EH (cell line): ENCODE measurements around the gene GAB2.
"Not testable (repeated sequence)": the region's sequence is repeated elsewhere in the genome, so short reads cannot be mapped to it uniquely, and the experiment has no call there.

Source experiments
- DNase-seq: peaks from one replicate; pipeline ENCODE4 v3.0.0-alpha.2; 2015; ENCODE audit warnings: low read depth

Gene GAB2

DNA sequence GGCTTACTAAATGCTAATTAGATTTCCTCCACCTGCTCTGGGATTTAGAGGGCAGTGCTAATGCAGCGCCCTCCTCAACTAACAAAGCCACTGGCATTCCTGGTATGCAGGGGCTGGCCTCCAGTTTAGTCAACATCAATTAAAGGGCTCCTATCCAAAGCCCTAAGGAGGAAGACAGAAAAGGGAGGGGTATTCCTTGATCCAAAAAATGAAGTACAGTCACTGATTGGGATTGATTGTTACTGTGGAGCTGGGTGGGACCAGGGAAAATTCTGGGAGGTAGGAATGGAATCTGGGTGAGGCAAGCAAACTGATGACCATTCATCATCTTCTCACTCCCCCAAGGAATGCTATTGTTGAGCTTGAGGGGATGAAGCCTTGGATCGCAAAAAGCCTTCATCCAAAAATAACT, 52.2 kb downstream of the GAB2 start:
- peak; percentile 73 for DNase-seq

DNA sequence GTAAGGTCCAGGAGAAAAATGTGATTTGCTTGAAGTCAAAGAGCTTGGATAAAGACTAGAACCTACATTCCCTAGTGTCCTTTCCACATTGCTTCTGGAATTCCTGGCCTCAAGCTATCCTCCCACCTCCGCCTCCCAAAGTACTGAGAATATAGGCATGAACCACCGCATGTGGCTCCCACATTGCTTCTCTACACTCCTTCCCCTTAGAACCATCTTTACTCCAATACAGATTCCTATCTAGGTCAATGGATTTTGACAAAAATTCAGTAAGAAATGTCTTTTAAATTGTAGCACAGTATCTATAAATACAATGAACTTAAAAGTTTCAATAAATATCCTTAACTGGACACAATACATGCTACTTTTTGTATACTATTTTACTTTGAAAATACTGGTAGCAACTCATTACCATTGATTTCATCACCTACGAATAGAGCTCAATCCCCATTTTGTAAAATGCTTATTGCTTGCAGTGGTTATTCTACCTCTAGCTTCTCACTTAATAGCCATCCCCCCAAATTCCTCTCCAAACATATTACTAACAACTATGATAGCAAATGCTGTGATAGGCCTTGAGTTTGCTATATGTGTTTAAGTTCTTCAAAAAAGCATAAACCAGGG, 53.4 kb downstream of the GAB2 start:
- DNase-seq: no peak

- DNase-seq: no peak
These were observed 54.5 kb downstream of the GAB2 start for GRCh38 chr11:78363024-78363619.

DNA sequence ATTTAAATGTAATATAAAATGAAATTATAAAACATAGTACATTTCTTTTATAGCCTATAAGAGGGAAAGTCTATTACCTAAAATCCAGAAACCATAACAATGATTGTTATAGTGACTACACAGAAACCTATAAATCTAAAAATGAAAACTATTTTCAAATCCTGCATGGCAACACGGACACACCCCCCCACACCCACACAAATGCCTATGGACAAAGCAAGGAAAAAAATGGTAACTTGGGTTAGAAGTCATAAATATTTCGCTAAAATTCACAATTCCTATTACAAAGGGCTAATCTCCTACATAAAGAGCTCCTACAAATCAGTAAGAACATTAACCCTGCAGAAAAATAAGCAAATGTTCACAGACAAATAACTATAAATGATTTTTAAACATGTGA, 56.4 kb downstream of the GAB2 start:
- no peak for DNase-seq

DNA sequence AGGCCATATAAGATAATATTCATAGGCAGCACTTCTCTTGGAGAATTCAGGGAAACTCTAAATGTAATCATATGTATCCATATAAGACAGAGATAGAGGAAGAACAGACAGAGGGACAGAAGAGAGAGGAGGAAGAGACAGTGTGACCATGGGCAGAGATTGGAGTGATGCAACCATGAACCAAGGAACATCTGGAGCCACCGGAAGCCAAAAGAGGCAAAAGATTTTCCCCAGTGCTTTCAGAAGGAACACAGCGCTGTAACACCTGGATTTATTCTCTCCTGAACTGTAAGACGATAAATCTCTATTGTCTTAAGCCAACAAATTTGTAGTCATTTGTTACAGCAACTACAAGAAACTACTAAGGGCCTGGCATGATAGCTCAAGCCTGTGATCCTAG, 57.7 kb downstream of the GAB2 start:
- no peak for DNase-seq

- not testable (repeated sequence) for DNase-seq
These were observed 59.7 kb downstream of the GAB2 start for GRCh38 chr11:78357924-78358323.

- DNase-seq: not testable (repeated sequence)
These were observed 60.2 kb downstream of the GAB2 start for GRCh38 chr11:78357425-78357824.

DNA sequence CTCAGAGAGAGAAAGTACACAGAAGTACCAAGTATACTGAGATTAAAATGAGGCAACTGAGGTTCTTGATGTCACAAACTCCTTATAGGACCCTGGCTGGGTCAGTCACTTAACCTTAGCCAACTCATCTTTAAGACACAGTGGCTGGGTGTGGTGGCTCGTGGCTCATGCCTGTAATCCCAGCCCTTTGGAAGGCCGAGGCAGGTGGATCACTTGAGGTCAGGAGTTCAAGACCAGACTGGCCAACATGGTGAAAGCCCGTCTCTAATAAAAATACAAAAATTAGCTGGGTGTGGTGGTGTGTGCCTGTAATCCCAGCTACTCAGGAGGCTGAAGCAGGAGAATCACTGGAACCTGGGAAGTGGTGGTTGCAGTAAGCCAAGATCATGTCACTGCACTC, 61.9 kb downstream of the GAB2 start:
- DNase-seq: not testable (repeated sequence)

DNA sequence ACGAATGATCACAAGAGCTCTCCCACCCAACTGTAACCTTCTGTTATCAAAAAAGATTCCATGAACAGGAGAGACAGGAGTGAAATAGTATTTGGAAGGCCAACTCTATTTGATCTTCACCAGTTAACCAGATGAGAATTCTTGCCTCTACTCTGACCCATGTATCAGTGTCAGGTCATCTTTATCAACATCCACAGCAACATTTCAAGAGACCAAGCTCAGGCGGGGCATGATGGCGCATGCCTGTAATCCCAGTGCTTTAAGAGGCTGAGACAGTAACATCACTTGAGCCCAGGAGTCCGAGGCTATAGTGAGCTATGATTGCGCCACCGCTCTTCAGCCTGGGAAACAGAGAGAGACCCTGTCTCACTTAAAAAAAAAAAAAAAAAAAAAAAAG, 62.3 kb downstream of the GAB2 start:
- DNase-seq: no peak

DNA sequence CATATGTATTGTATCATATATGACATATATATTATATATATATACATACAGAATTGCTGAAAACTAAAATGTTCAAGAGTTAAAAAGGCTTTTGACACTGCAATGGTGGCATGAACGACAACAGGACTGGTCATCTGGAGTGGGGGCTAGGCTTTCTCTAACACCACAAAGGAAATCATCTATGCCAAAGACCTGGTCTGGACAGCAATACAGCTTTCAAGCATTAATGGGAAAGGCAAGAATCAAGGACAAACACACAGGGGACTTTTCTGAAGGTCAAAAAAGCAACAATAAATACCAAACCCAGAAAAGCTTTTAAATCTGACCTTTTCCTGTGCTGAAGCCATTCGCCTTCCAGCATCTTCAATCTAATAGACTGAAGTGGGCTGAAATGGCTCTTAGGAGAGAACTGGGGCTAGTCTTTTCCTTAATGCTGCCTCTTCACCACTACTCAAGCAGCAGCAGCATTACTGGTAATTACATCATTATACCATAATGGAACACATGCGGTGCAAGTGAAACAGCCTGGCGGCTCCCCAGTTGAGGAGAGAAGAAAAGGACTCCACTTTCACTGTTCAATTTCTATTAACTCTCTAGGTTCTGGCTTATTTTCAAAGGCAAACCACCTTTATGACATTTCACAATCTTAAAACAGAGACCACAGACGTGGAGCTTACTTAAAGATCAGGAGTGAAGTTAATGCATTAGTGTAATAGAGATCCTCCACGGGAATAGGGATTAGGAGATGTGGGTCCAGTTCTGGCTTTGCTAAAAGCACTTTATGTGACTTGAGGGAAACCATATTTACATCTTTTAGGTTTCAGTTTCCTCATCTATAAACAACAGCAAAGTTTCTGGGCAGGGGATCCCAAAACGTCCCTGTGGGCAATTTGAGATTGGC, 63.0 kb downstream of the GAB2 start:
- no peak for DNase-seq

DNA sequence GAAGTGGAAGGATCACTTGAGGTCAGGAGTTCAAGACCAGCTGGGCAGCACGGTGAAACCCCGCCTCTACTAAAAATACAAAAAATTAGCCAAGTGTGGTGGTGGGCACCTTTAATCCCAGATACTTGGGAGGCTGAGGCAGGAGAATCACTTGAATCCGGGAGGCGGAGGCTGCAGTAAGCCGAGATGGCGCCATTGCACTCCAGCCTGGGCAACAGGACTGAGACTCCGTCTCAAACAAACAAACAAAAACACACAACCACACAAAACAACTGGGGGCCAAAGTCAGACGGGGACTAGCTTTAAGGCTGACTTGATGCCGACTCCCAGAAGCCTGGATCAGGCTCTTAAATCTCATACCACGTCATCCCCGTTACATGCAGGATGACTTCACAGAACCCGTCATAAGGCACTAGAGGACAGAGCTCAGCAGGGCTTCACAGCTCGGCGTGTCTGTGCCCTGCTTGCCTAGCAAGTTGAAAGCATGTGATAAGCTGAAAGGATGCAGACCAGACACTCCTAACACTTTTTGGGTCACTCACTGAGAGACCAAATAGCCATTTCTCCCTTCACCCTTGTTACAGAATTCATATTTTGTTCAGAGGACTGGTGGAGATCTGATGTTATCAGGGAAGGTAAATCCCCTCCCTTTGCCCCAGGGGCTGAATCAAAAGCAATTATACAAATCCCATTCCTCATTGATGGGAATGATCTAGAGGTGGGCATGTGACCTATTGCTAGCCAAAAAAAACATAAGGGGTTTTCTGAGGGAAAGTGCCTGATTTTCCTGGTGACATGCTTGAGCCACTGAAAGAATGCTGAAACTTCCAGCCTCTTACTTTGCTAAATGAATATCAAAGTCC, 65.4 kb downstream of the GAB2 start:
- peak; percentile 7 for DNase-seq

GRCh38 chr11:78351193-78351592, 66.4 kb downstream of the GAB2 start:
- DNase-seq: no peak

GRCh38 chr11:78350646-78351165, 66.9 kb downstream of the GAB2 start:
- DNase-seq: peak; percentile 56

- peak; percentile 35 for DNase-seq
These were observed 67.5 kb downstream of the GAB2 start for GRCh38 chr11:78350091-78350645.

- DNase-seq: no peak
These were observed 68.0 kb downstream of the GAB2 start for GRCh38 chr11:78349624-78350023.

DNA sequence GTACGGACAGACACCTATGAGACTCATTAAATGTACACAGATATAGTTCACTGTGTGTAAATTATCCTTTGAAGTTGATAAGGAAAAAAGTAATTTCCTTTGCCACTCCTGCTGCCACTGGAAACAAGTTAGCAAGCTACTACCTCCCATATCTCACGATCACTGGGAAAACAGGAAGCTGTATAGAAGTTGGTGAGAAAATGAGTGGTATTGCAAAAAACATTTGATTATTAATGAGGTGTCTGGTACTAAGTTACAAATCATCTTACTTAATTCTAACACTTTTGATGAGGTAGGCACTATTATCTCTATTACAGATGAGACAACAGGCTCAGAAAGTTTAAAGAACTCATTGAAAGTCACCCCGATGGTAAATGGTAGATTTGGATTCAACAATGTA, 68.5 kb downstream of the GAB2 start:
- DNase-seq: peak; percentile 4

- DNase-seq: no peak
These were observed 69.7 kb downstream of the GAB2 start for GRCh38 chr11:78347956-78348355.

- DNase-seq: peak; percentile 9
These were observed 70.8 kb downstream of the GAB2 start for GRCh38 chr11:78346799-78347198.

- DNase-seq: no peak
These were observed 72.2 kb downstream of the GAB2 start for GRCh38 chr11:78345450-78345849.

DNA sequence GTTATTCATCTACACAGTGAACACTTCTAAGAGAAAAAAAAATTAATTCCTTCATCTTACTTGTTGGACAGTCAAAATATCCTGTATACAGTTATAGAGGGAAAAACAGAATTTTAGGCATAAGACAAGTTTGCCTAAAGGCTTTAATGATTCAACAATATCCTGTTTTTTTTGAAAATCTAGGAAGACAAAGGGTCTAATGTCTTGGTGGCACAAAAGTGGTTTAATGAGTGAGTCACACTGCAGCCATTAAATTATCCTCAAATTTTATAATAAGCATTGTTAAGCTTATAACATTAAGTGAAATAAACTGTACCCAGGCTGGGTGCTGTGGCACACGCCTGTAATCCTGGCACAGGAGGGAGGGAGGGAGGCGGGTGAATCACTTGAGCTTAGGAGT, 72.9 kb downstream of the GAB2 start:
- DNase-seq: peak; percentile 7

- peak; percentile 6 for DNase-seq
These were observed 73.5 kb downstream of the GAB2 start for GRCh38 chr11:78344094-78344493.

GRCh38 chr11:78343303-78343702, 74.3 kb downstream of the GAB2 start:
- no peak for DNase-seq
